Measurements from ENCODE around the gene HS3ST5.

DNA sequence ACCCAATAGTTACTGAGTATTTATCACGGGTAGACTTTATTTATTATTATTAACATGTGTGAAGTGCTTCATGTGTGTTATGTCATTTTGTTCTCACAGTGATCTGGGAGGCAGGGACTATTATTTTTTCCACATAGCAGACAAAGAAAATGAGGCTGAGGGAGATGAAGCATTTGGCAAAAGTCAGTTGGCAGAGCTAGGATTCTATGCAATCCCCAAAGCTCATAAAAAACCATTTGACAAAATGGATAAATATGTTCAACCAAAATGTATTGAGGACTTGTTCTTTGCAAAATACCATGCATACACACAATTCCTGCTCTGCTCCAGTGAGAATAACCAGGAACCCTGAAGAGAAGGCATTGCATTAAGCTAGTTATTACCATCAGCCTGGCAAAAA lies 184.4 kb downstream of the HS3ST5 start:
- TF ChIP-seq, protein P1, sequence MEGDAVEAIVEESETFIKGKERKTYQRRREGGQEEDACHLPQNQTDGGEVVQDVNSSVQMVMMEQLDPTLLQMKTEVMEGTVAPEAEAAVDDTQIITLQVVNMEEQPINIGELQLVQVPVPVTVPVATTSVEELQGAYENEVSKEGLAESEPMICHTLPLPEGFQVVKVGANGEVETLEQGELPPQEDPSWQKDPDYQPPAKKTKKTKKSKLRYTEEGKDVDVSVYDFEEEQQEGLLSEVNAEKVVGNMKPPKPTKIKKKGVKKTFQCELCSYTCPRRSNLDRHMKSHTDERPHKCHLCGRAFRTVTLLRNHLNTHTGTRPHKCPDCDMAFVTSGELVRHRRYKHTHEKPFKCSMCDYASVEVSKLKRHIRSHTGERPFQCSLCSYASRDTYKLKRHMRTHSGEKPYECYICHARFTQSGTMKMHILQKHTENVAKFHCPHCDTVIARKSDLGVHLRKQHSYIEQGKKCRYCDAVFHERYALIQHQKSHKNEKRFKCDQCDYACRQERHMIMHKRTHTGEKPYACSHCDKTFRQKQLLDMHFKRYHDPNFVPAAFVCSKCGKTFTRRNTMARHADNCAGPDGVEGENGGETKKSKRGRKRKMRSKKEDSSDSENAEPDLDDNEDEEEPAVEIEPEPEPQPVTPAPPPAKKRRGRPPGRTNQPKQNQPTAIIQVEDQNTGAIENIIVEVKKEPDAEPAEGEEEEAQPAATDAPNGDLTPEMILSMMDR (conservative IDR thresholded peaks at IDR 0.05 in 1 of 2, IDR thresholded peaks at IDR 0.05 in 1 of 2; ENCODE audit: low read depth in 1 of 2, low read length in 2 of 2) = no peak
- TF ChIP-seq EZH2 (IDR thresholded peaks at IDR 0.05; ENCODE audit: low read length, missing control alignments) = no peak

All from fibroblast of lung (primary cell).